K562 (cell line): ENCODE measurements around the gene WASF2. TPM values are rescaled to one million over a fixed set of nuclear protein-coding genes. Genes with fewer than 3 reads are reported as not detected.

ENCODE experiments used
- ATAC-seq: fragments of 200-7000 bp; cut with Tn5 transposase; 3 replicates; pipeline ENCODE4 v1.9.1; 2020; ENCODE audit warnings: moderate library complexity
- BruUV-seq: library from RNA; stranded (reverse); fragments of 400-500 nt; replicated peaks from 2 replicates; lab custom pipeline; 2021; lab: Mats Ljungman, UMichigan
- CTCF ChIA-PET: fragments of 300-600 bp; formaldehyde crosslinking; extraction: SDS; loops from one replicate; lab custom pipeline; 2021; ENCODE audit warnings: low intra/inter-chr PET ratio; lab: Yijun Ruan, JAX
- POLR2A ChIA-PET: fragments of 300-600, 350-650 bp; sonication (Branson Sonifier 250); formaldehyde crosslinking; extraction: SDS; loops from one replicate; lab custom pipeline; 2021; ENCODE audit warnings: antibody characterized with exemption, inconsistent platforms; lab: Yijun Ruan, JAX
- DNase-seq, 4 experiments: peaks; one replicate each; pipeline versions ENCODE4 v3.0.0 to v3.0.0-alpha.2; 2011 to 2018; ENCODE audit warnings: low spot score in 3 of 4, mixed read lengths in 3 of 4; ENCODE audit errors: extremely low read depth in 1 of 4
- FAIRE-seq: peaks from 2 replicates; lab custom pipeline; 2011; peaks lifted over from hg19 to GRCh38; lab: Jason Lieb, UNC
- H2AFZ ChIP-seq: 2 replicates; pipeline ENCODE4 v1.6.0; 2011; ENCODE audit warnings: low read depth, low read length, control low read depth, inconsistent platforms
- H3K27ac ChIP-seq: fragments of 200-600 bp; 3 replicates; pipeline ENCODE4 v1.8.0; 2011; ENCODE audit warnings: low read depth, mild to moderate bottlenecking, control low read depth, inconsistent platforms, low read length, moderate library complexity, mixed read lengths; ENCODE audit errors: extremely low read depth
- H3K27me3 ChIP-seq, 2 experiments: fragments of 300-600 bp in 1 of 2; 2 replicates in 1 of 2; 3 replicates in 1 of 2; pipeline versions ENCODE4 v1.6.0 to v1.8.0; 2011; ENCODE audit warnings: inconsistent platforms in 2 of 2, low read length in 2 of 2, mild to moderate bottlenecking in 1 of 2, mixed read lengths in 1 of 2, moderate library complexity in 1 of 2; ENCODE audit not compliant: control insufficient read depth in 2 of 2, insufficient read depth in 2 of 2
- H3K36me3 ChIP-seq: fragments of 300-600 bp; 3 replicates; pipeline ENCODE4 v1.8.0; 2011; ENCODE audit warnings: mild to moderate bottlenecking, low read length, inconsistent platforms; ENCODE audit not compliant: control insufficient read depth, insufficient read depth
- H3K4me1 ChIP-seq, 2 experiments: fragments of 200-600 bp in 1 of 2; replicated peaks in 1 of 2; 2 replicates in 1 of 2; 3 replicates in 1 of 2; pipeline versions ENCODE4 v1.5.1 to v1.8.0; 2011; ENCODE audit warnings: inconsistent platforms in 2 of 2, low read length in 2 of 2, mild to moderate bottlenecking in 1 of 2, mixed read lengths in 1 of 2, moderate library complexity in 1 of 2; ENCODE audit not compliant: control insufficient read depth in 2 of 2, insufficient read depth in 2 of 2
- H3K4me2 ChIP-seq: 2 replicates; pipeline ENCODE4 v1.6.1; 2011; ENCODE audit warnings: low read length, control low read depth, inconsistent platforms, mixed read lengths; ENCODE audit not compliant: insufficient read depth
- H3K4me3 ChIP-seq: fragments of 200-600 bp; sonication (generic), shearing (Covaris generic); 2 replicates; pipeline ENCODE4 v1.5.1; 2016; ENCODE audit warnings: control low read depth, inconsistent platforms
- H3K79me2 ChIP-seq: fragments of 200-600 bp; 3 replicates; pipeline ENCODE4 v1.8.0; 2011; ENCODE audit warnings: low read length, inconsistent platforms; ENCODE audit not compliant: control insufficient read depth, insufficient read depth
- H3K9ac ChIP-seq, 2 experiments: 2 replicates each; pipeline versions ENCODE4 v1.6.0 to v1.6.1; 2011; ENCODE audit warnings: low read depth in 2 of 2, low read length in 2 of 2, control low read depth in 1 of 2, inconsistent platforms in 1 of 2, mild to moderate bottlenecking in 1 of 2, mixed read lengths in 1 of 2; ENCODE audit not compliant: insufficient read depth in 1 of 2
- H3K9me1 ChIP-seq: one replicate; pipeline ENCODE4 v1.6.0; 2011; ENCODE audit warnings: inconsistent platforms, mild to moderate bottlenecking, low read length, moderate library complexity; ENCODE audit not compliant: control insufficient read depth, insufficient read depth
- H3K9me3 ChIP-seq: replicated peaks from 2 replicates; pipeline ENCODE4 v1.5.1; 2011; ENCODE audit warnings: low read depth, low read length, inconsistent platforms; ENCODE audit not compliant: control insufficient read depth, insufficient read depth
- H4K20me1 ChIP-seq: replicated peaks from 2 replicates; pipeline ENCODE4 v1.6.1; 2011; ENCODE audit warnings: low read length, inconsistent platforms, mixed read lengths; ENCODE audit not compliant: control insufficient read depth, insufficient read depth
- CHD4 ChIP-seq: fragments of 200-600 bp; sonication (generic); IDR thresholded peaks from 3 replicates; pipeline ENCODE4 v1.6.1; 2012; ENCODE audit warnings: low read depth, mild to moderate bottlenecking, mixed read lengths, low read length, inconsistent platforms; ENCODE audit not compliant: insufficient read depth, insufficient replicate concordance, poor library complexity, severe bottlenecking
- DMBX1 ChIP-seq: fragments of 250-450 bp; sonication (Bioruptor Pico); IDR thresholded peaks from 2 replicates; pipeline ENCODE4 v1.8.0; 2022; ENCODE audit warnings: inconsistent platforms, mild to moderate bottlenecking, moderate library complexity, borderline replicate concordance
- EHMT2 ChIP-seq: fragments of 450-650 bp; IDR thresholded peaks from 2 replicates; pipeline ENCODE4 v1.6.1; 2018; ENCODE audit warnings: antibody characterized with exemption
- GTF2F1 ChIP-seq: IDR thresholded peaks from 2 replicates; pipeline ENCODE4 v1.6.1; 2011; ENCODE audit warnings: low read depth, low read length, improper control_type of control experiment
- KLF13 ChIP-seq: fragments of 450-650 bp; IDR thresholded peaks from 2 replicates; pipeline ENCODE4 v1.6.1; 2016; ENCODE audit warnings: missing genetic modification characterization, low read depth, mild to moderate bottlenecking, missing compliant biosample characterization, moderate library complexity, borderline replicate concordance
- NUFIP1 ChIP-seq: fragments of 450-650 bp; IDR thresholded peaks from 2 replicates; pipeline ENCODE4 v1.6.1; 2018; ENCODE audit not compliant: partially characterized antibody
- SETDB1 ChIP-seq: IDR thresholded peaks from one replicate; pipeline ENCODE4 v1.6.1; 2012; ENCODE audit warnings: low read length, control low read depth, inconsistent platforms
- TRIM28 ChIP-seq: fragments of 450-650 bp; IDR thresholded peaks from 2 replicates; pipeline ENCODE4 v1.6.1; 2017
- U2AF1 ChIP-seq: fragments of 200-400 bp; formaldehyde crosslinking; optimal IDR thresholded peaks from 2 replicates; pipeline ENCODE3; 2017; ENCODE audit warnings: mild to moderate bottlenecking, low read depth, low read length, moderate library complexity
- ZBTB7A ChIP-seq: IDR thresholded peaks from 2 replicates; pipeline ENCODE4 v1.6.1; 2011; ENCODE audit warnings: low read depth, mild to moderate bottlenecking, low read length, moderate library complexity, borderline replicate concordance; ENCODE audit not compliant: control insufficient read depth
- ZFX ChIP-seq: sonication (generic); formaldehyde crosslinking; IDR thresholded peaks from 2 replicates; pipeline ENCODE4 v1.8.0; 2022; ENCODE audit warnings: mild to moderate bottlenecking, missing genetic modification reagents, moderate library complexity
- ZKSCAN3 ChIP-seq: fragments of 250-450 bp; sonication (Bioruptor Pico); IDR thresholded peaks from 2 replicates; pipeline ENCODE4 v1.4.0; 2020
- ZNF408 ChIP-seq: fragments of 250-450 bp; sonication (Bioruptor Pico); IDR thresholded peaks from 2 replicates; pipeline ENCODE4 v1.4.0; 2020; ENCODE audit warnings: low read depth, mild to moderate bottlenecking, moderate library complexity
- ZSCAN32 ChIP-seq: fragments of 450-650 bp; formaldehyde crosslinking; IDR thresholded peaks from 2 replicates; pipeline ENCODE4 v1.4.0; 2020; ENCODE audit warnings: mild to moderate bottlenecking, moderate library complexity
- WGBS: fragments of 100-300 bp; shearing (Covaris generic); methylation state at CpG from one replicate; pipeline ENCODE4 v1.1.6; 2016; ENCODE audit warnings: low coverage, mixed read lengths; ENCODE audit not compliant: insufficient coverage; ENCODE audit errors: missing lambda C conversion rate; 5-methylcytosine and 5-hydroxymethylcytosine counted together
- in situ Hi-C: fragments of 300-500 bp; cut with MboI; formaldehyde crosslinking; loops from 4 replicates; pipeline ENCODE4 v1.15.0; 2018; ENCODE audit warnings: inconsistent platforms, mixed read lengths
- intact Hi-C: fragments of 100-400 bp; cut with micrococcal nuclease; formaldehyde crosslinking; loops from 2 replicates; pipeline ENCODE4 v1.14.2; 2022
- polyA plus RNA-seq, 8 experiments: library from polyadenylated mRNA; depleted of rRNA in 4 of 8; stranded (reverse) in 5 of 8; unstranded in 3 of 8; fragments of >200 nt; fragmentation: Nextera tagmentation in 2 of 8; fragmentation: Illumina TruSeq in 1 of 8; extraction: Ambion mirVana in 2 of 8; extraction: Trizol in 1 of 8; gene quantifications; 2 replicates each; pipeline versions ENCODE4 v1.2.1 to v1.2.3, GENCODE V29; 2011 to 2014; ENCODE audit warnings: inconsistent platforms in 1 of 8, missing spikeins in 1 of 8
- total RNA-seq, 7 experiments: library from RNA; depleted of rRNA in 6 of 7; stranded (reverse); fragments of >200 nt in 6 of 7; fragmentation: Illumina TruSeq in 2 of 7; extraction: Trizol in 2 of 7; gene quantifications; 2 replicates each; pipeline versions ENCODE4 v1.2.1 to v1.2.3, GENCODE V29; 2011 to 2021; ENCODE audit warnings: low replicate concordance in 1 of 7
- TF ChIP-seq, protein P1 (sequence below): sonication (generic); IDR thresholded peaks from 2 replicates; pipeline ENCODE4 v1.6.1; 2016
- TF ChIP-seq, protein P2 (sequence below): IDR thresholded peaks from 2 replicates; pipeline ENCODE4 v1.6.1; 2012; ENCODE audit warnings: low read depth, low read length, improper control_type of control experiment, borderline replicate concordance
- TF ChIP-seq, protein P3 (sequence below): fragments of 250-450 bp; sonication (Bioruptor Pico); IDR thresholded peaks from 2 replicates; pipeline ENCODE4 v1.5.0; 2022; ENCODE audit warnings: mild to moderate bottlenecking

The WASF2 gene
- total and polyA plus RNA-seq, 9 of the 15 experiments (the other 6 are each of a cell fraction or from before 2014, with no cell fraction given) = 8.2 to 163 (median 31.2) TPM

DNA sequence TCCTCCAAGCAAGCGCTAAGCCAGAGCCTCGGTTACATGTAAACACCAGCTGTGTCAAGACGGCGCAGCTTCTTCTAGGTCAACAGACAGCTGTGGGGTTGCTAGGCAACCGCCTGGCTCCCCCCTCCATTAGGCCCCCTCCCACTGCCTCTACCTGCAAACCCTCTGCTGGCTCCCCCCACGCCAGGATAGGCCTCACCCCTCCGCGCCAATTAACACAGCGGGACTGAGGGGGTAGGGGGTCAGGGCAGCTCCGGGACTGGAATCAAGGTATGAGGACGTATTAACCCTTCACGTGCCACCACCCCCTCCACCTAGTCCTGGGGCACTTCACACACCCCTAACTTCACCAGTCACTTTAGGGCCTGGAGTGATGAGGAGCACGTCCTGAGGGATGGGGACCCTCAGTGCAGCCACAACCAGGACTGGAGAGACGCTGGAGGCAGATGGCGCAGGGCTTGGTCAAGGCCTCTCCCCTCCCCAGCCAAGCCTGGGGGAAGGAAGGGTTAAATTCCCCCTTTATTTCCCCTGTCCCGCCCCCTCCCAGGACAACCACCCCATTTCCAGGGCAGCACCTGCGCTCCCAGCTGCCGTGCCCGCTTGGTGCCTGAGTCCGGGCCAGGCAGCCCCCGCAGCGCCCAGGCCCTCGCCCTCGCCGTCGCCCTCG, 37.4 kb upstream of the WASF2 start:
- no peak for FAIRE-seq
- in situ Hi-C loops = no loop called here
- peak; percentile 31 for ATAC-seq
- peak overlapping the region; percentile 54 for H3K4me3 ChIP-seq
- peak overlapping the region; percentile 88 to 96 for H3K9ac ChIP-seq
- H3K9me3 ChIP-seq = no peaks in the 10 kb centered on the region
- H3K79me2 ChIP-seq = peaks cover 36% of the 10 kb centered on the region
- intact Hi-C loops = loop anchor here (2.0 kb wide), 1 partner anchor 39 kb away; no protein-coding TSS in a partner anchor
- no peaks in the 10 kb centered on the region for H3K9me1 ChIP-seq
- peak overlapping the region; percentile 88 for H3K27ac ChIP-seq
- H4K20me1 ChIP-seq = no peaks in the 10 kb centered on the region
- peak overlapping the region; percentile 99 for H3K4me2 ChIP-seq
- peak overlapping the region; percentile 55; the same call in 1 of the 2 replicates for H2AFZ ChIP-seq
- peaks cover 55 to 81% of the 10 kb centered on the region in 2 experiments for H3K4me1 ChIP-seq
- BruUV-seq = no TSS peak
- peaks cover 3% of the 10 kb centered on the region; the same call in 1 of the 3 replicates for H3K36me3 ChIP-seq
- DNase-seq = peak; percentile 84 to 90 (median 88)
- no peaks in the 10 kb centered on the region for H3K27me3 ChIP-seq
- ChIA-PET CTCF (no interaction called here), POLR2A (interaction anchor here (0.9 to 2.4 kb wide), 4 partner anchors 9 to 262 kb away, joined by 3 to 11 read pairs (median 4); partner anchors contain the start of gene WASF2)
- 55% methylated on average over 25 of the region's 27 CpGs for WGBS
- no peak for TF ChIP-seq EHMT2
- TF ChIP-seq ZSCAN32 (CRISPR knock-in tag) = no peak
- TF ChIP-seq, protein P1, sequence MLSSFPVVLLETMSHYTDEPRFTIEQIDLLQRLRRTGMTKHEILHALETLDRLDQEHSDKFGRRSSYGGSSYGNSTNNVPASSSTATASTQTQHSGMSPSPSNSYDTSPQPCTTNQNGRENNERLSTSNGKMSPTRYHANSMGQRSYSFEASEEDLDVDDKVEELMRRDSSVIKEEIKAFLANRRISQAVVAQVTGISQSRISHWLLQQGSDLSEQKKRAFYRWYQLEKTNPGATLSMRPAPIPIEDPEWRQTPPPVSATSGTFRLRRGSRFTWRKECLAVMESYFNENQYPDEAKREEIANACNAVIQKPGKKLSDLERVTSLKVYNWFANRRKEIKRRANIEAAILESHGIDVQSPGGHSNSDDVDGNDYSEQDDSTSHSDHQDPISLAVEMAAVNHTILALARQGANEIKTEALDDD = no peak
- TF ChIP-seq, protein P2, sequence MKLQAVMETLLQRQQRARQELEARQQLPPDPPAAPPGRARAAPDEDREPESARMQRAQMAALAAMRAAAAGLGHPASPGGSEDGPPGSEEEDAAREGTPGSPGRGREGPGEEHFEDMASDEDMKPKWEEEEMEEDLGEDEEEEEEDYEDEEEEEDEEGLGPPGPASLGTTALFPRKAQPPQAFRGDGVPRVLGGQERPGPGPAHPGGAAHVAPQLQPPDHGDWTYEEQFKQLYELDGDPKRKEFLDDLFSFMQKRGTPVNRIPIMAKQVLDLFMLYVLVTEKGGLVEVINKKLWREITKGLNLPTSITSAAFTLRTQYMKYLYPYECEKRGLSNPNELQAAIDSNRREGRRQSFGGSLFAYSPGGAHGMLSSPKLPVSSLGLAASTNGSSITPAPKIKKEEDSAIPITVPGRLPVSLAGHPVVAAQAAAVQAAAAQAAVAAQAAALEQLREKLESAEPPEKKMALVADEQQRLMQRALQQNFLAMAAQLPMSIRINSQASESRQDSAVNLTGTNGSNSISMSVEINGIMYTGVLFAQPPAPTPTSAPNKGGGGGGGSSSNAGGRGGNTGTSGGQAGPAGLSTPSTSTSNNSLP = no peak
- no peak for TF ChIP-seq SETDB1
- TF ChIP-seq ZKSCAN3 (CRISPR knock-in tag) = no peak
- no peak for TF ChIP-seq NUFIP1
- TF ChIP-seq, protein P3, sequence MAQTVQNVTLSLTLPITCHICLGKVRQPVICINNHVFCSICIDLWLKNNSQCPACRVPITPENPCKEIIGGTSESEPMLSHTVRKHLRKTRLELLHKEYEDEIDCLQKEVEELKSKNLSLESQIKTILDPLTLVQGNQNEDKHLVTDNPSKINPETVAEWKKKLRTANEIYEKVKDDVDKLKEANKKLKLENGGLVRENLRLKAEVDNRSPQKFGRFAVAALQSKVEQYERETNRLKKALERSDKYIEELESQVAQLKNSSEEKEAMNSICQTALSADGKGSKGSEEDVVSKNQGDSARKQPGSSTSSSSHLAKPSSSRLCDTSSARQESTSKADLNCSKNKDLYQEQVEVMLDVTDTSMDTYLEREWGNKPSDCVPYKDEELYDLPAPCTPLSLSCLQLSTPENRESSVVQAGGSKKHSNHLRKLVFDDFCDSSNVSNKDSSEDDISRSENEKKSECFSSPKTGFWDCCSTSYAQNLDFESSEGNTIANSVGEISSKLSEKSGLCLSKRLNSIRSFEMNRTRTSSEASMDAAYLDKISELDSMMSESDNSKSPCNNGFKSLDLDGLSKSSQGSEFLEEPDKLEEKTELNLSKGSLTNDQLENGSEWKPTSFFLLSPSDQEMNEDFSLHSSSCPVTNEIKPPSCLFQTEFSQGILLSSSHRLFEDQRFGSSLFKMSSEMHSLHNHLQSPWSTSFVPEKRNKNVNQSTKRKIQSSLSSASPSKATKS (CRISPR knock-in tag) = no peak
- no peak for TF ChIP-seq ZNF408 (CRISPR knock-in tag)
- no peak for TF ChIP-seq U2AF1
- TF ChIP-seq CHD4 = peak; percentile 77
- TF ChIP-seq TRIM28 = 0 out of 2 replicates have a peak, but pooled peaks have one; percentile 9
- no peak for TF ChIP-seq DMBX1 (CRISPR knock-in tag)
- TF ChIP-seq ZFX (CRISPR knock-in tag) = 0 out of 2 replicates have a peak, but pooled peaks have one; percentile 9
- TF ChIP-seq ZBTB7A = peak; percentile 58; the same call in 1 of the 2 replicates
- 0 out of 2 replicates have a peak, but pooled peaks have one; percentile 10 for TF ChIP-seq KLF13
- TF ChIP-seq GTF2F1 = no peak
